Muscle of leg (tissue), 11 donors: ENCODE data around the gene USP28. TPM values are rescaled to one million over a fixed set of nuclear protein-coding genes. Genes with fewer than 3 reads are reported as not detected.
A peak's percentile ranks its signal among the peaks of the same experiment; 100 is the strongest.
"Not testable (repeated sequence)": the region's sequence is repeated elsewhere in the genome, so short reads cannot be mapped to it uniquely, and the experiment has no call there.

ENCODE experiments used
- DNase-seq: peaks from one replicate; pipeline ENCODE4 v3.0.0; 2013
- H3K27ac ChIP-seq: one replicate; pipeline ENCODE4 v1.5.1; 2013; ENCODE audit warnings: mild to moderate bottlenecking, low read length, control low read depth
- H3K27me3 ChIP-seq: one replicate; pipeline ENCODE4 v1.6.1; 2013; ENCODE audit warnings: low read length; ENCODE audit not compliant: control insufficient read depth, insufficient read depth
- H3K36me3 ChIP-seq: one replicate; pipeline ENCODE4 v1.6.1; 2013; ENCODE audit warnings: low read length; ENCODE audit not compliant: control insufficient read depth, insufficient read depth
- H3K4me1 ChIP-seq: one replicate; pipeline ENCODE4 v1.6.1; 2013; ENCODE audit warnings: low read length; ENCODE audit not compliant: control insufficient read depth, insufficient read depth
- H3K4me3 ChIP-seq: one replicate; pipeline ENCODE4 v1.5.1; 2013; ENCODE audit warnings: low read length, control low read depth
- H3K9me3 ChIP-seq: replicated peaks from 2 replicates; pipeline ENCODE4 v1.6.1; 2013; ENCODE audit warnings: low read depth, low read length; ENCODE audit not compliant: control insufficient read depth
- WGBS: methylation state at CpG from one replicate; pipeline ENCODE4 v1.1.5; 2013; ENCODE audit warnings: missing lambda C conversion rate; ENCODE audit not compliant: insufficient coverage; 5-methylcytosine and 5-hydroxymethylcytosine counted together
- polyA plus RNA-seq, 8 donors: library from polyadenylated mRNA; unstranded; fragments of 120-200 nt; gene quantifications; one replicate each; pipeline versions ENCODE4 v1.2.1 to v1.2.3, GENCODE V29; 2013; ENCODE audit warnings: inconsistent platforms in 1 of 8, low replicate concordance in 1 of 8; ENCODE audit not compliant: insufficient read length in 8 of 8, insufficient read depth in 1 of 8
- total RNA-seq: library from RNA; stranded (reverse); fragments of 120-200 nt; gene quantifications from one replicate; pipeline ENCODE4 v1.2.4, GENCODE V29; 2013

The USP28 gene
- total and polyA plus RNA-seq, 9 donors: 52.5 to 90.1 (median 66.7) TPM

- 66% methylated on average over 4 of the region's 5 CpGs for WGBS
- Histone ChIP-seq H3K4me1 (peaks cover 3% of the 10 kb centered on the region), H3K36me3 (no peaks in the 10 kb centered on the region), H3K9me3 (no peaks in the 10 kb centered on the region), H3K4me3 (no peak overlapping the region), H3K27ac (no peak overlapping the region), H3K27me3 (no peaks in the 10 kb centered on the region)
- no peak for DNase-seq
Measured at GRCh38 chr11:113781682-113782081, 93.7 kb downstream of the USP28 start.

DNA sequence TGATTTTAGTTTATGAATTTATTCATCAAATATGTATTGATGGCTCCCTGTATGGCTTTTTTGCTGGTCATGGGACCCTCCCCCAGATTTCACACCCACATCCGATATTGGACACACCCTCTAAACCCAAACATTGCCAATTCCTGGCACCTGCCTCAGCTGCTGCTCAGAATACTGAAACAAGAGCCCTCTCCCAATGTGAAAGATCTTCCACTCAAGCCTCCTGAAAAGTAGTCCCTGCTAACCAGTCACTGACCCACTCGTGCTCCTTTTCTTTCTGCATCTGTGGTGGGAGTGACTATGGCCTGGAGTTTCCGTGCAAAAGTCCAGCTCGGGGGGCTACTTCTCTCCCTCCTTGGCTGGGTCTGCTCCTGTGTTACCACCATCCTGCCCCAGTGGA, 95.9 kb downstream of the USP28 start, which contains the start of gene CLDN25:
Gene CLDN25 (plus strand): TSS at position 301 of the 400 bp plus-strand sequence. CDS start 0 bp downstream, at position 301.
- Histone ChIP-seq H3K4me1 (peaks cover 3% of the 10 kb centered on the region), H3K27me3 (no peaks in the 10 kb centered on the region), H3K9me3 (no peaks in the 10 kb centered on the region), H3K27ac (no peak within 1 kb of the TSS), H3K4me3 (no peak within 1 kb of the TSS), H3K36me3 (no peaks in the 10 kb centered on the region)
- WGBS: 60% methylated on average over 2 of the region's 4 CpGs
- DNase-seq: peak; percentile 4

DNA sequence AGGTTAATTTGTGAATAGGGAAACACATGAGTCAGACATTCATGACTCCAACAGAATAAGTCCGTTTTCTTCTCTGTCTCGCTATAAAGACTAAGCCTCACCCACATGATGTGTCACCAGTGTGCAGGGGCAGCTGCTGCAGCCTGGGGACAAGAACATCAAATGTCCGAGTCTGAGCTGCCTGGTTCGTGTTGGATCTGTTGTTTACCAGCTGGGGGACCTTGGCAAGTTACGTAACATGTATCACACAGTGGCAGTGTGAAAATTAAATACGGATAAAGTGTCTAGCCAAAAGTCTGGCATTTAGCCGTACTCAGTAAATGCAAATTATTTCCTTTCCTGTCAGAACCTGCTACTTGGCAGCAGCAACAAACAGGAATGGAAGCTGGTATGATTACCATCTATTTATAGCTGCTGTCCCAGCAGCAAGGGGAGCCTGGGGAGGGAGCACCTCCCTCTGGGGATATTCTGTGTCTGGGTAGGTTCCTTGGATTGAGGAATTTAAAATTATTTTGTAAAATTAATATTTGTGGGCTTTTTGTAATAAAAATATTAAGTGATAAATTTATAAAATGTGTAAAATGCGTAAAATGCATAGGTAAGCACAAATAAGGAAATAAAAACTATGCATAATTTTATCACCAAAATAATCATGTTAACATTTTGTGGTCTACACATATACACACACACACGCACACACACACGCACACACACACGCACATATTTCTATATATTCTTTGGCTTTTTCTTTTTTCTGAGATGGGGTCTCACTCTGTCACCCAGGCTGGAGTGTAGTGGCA, 97.1 kb downstream of the USP28 start:
- Histone ChIP-seq H3K36me3 (no peaks in the 10 kb centered on the region), H3K27ac (peak overlapping the region; percentile 73)
- no CpG with 5 or more reads among the region's 11 CpGs for WGBS

DNA sequence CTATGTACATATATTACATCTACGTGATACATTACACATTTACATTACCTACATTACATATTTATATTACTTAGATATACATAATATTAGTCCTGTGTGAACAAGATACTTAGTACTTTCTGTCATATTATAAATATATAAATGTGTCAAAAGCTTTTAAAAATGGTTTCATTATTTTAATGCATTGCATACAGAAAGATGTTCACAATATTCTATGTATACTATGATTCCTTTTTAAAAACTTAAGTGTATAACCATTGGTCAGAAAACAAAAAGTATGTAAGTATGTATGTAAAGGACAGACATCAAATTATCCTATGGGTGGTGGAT, 101.2 kb downstream of the USP28 start:
- Histone ChIP-seq H3K27ac (no peak overlapping the region), H3K27me3 (no peaks in the 10 kb centered on the region), H3K9me3 (no peaks in the 10 kb centered on the region), H3K4me3 (peak overlapping the region; percentile 60), H3K4me1 (peaks cover 10% of the 10 kb centered on the region), H3K36me3 (peaks cover 10% of the 10 kb centered on the region)
- no CpG with 5 or more reads among the region's 1 CpG for WGBS
- no peak for DNase-seq

More for the DNA sequence above, 97.1 kb downstream of the USP28 start:
- Histone ChIP-seq H3K4me3 (no peak overlapping the region), H3K27me3 (no peaks in the 10 kb centered on the region), H3K4me1 (peaks cover 3% of the 10 kb centered on the region), H3K9me3 (no peaks in the 10 kb centered on the region)
- DNase-seq: peak; percentile 57

- Histone ChIP-seq H3K9me3 (no peaks in the 10 kb centered on the region), H3K27me3 (no peaks in the 10 kb centered on the region), H3K4me3 (peak within 1 kb of the TSS; percentile 60), H3K4me1 (peaks cover 6% of the 10 kb centered on the region), H3K27ac (peak within 1 kb of the TSS; percentile 87), H3K36me3 (peaks cover 13% of the 10 kb centered on the region)
- DNase-seq: peak; percentile 99
- under 1% methylated on average over 36 of the region's 46 CpGs for WGBS
Measured at GRCh38 chr11:113773416-113774173, 101.8 kb downstream of the USP28 start, which contains the start of gene ZW10. ZW10 (minus strand) TSS chr11:113773692; CDS start chr11:113773666, 26 bp downstream.

- no peaks in the 10 kb centered on the region for H3K9me3 ChIP-seq
- peak overlapping the region; percentile 87 for H3K27ac ChIP-seq
- H3K36me3 ChIP-seq: peaks cover 18% of the 10 kb centered on the region
- peak overlapping the region; percentile 60 for H3K4me3 ChIP-seq
- peaks cover 6% of the 10 kb centered on the region for H3K4me1 ChIP-seq
- WGBS: 0% methylated on average over 9 of the region's 10 CpGs
- no peaks in the 10 kb centered on the region for H3K27me3 ChIP-seq
- DNase-seq: peak; percentile 63
Measured at GRCh38 chr11:113773092-113773415, 102.3 kb downstream of the USP28 start.

- DNase-seq: no peak
- no peaks in the 10 kb centered on the region for H3K27me3 ChIP-seq
- H3K27ac ChIP-seq: no peak overlapping the region
- no CpG with 5 or more reads among the region's 3 CpGs for WGBS
- no peaks in the 10 kb centered on the region for H3K9me3 ChIP-seq
- peaks cover 24% of the 10 kb centered on the region for H3K36me3 ChIP-seq
- no peak overlapping the region for H3K4me3 ChIP-seq
- H3K4me1 ChIP-seq: peaks cover 6% of the 10 kb centered on the region
Measured at GRCh38 chr11:113771964-113772363, 103.4 kb downstream of the USP28 start.

GRCh38 chr11:113764527-113765219, 110.7 kb downstream of the USP28 start:
- no peaks in the 10 kb centered on the region for H3K9me3 ChIP-seq
- no peaks in the 10 kb centered on the region for H3K4me1 ChIP-seq
- 100% methylated on average over 2 of the region's 2 CpGs for WGBS
- no peaks in the 10 kb centered on the region for H3K27me3 ChIP-seq
- H3K4me3 ChIP-seq: no peak overlapping the region
- no peak overlapping the region for H3K27ac ChIP-seq
- no peak for DNase-seq
- H3K36me3 ChIP-seq: peaks cover 24% of the 10 kb centered on the region

- no CpG with 5 or more reads among the region's 2 CpGs for WGBS
- not testable (repeated sequence) for H3K9me3 ChIP-seq, DNase-seq, H3K4me3 ChIP-seq, H3K27me3 ChIP-seq, H3K4me1 ChIP-seq, H3K27ac ChIP-seq
- H3K36me3 ChIP-seq: peaks cover 26% of the 10 kb centered on the region
Measured at GRCh38 chr11:113763040-113763439, 112.3 kb downstream of the USP28 start.

DNA sequence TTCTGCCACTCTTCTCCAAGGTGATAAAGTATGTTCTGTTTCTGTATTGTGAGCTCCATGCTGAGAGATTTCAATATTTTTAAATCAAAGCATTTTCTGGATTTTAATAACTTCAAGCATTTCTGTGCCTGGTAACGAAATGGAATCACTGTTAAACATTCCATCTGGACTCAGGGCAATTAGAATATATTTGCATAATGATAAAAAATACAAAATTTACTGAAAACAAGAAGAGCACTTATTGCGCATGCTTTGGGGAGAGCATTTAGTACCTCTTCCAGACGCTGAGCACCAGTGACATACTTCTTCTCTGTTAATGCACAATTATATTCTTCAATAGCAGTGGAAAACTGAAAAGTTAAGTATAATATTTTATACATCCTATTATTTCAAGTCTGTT, 115.1 kb downstream of the USP28 start:
- Histone ChIP-seq H3K27ac (no peak overlapping the region), H3K9me3 (no peaks in the 10 kb centered on the region), H3K4me3 (no peak overlapping the region), H3K4me1 (no peaks in the 10 kb centered on the region), H3K27me3 (no peaks in the 10 kb centered on the region), H3K36me3 (peaks cover 28% of the 10 kb centered on the region)
- WGBS: no CpG with 5 or more reads among the region's 3 CpGs
- no peak for DNase-seq
